HG03354 (cell line): ENCODE results near the gene TLE3.

ENCODE experiments used
- ATAC-seq: cut with Tn5 transposase; IDR thresholded peaks from one replicate; pipeline ENCODE4 v1.9.1; 2021; ENCODE audit warnings: mild to moderate bottlenecking; ENCODE audit not compliant: unreplicated experiment, poor library complexity, severe bottlenecking

TLE3 gene

DNA sequence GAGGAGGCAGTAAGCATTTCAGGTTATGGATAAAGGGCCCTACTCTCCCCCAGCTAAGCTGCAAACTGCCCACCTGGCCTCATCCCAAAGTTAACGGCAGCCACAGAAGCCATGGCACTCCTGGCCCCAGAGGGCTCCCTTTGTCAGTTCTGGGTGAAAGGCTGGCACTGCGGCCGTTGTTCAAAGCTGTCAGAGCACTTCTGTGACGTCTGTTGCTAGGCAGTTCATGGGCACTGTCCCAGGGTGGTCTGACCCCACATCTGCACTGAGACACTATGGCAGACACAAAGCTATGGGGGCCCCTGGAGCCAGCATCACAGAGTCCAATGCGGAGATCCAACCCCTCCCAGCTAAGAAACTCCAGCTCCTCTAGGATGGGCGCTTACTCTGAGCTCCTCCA is 30.0 kb downstream of the TLE3 start:
- ATAC-seq, result no peak

- no peak for ATAC-seq
Measured at GRCh38 chr15:70067011-70067410, 30.7 kb downstream of the TLE3 start.

- no peak for ATAC-seq
Measured at GRCh38 chr15:70066447-70066846, 31.3 kb downstream of the TLE3 start.

DNA sequence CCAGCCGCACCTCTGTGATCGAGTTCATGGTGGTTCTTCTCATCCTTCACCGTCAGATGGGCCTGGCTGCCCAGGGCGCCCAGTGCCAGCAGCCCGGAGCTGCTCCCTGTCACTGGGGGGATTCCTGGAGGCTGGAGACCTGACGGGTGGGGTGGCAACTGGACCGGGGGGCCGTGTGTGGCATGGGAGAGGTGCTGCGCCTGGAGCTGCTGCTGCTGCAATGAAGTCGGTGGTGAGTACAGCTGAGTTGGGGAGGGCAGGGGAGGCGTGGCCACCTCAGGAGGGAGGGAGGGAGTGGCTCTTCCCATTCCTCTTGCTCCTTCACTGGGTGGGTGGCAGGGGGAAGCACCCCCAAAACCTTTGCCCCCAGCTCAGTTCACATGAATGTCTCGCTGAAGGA is 31.7 kb downstream of the TLE3 start:
- ATAC-seq, result no peak

GRCh38 chr15:70065006-70065722 is 32.6 kb downstream of the TLE3 start:
- no peak for ATAC-seq

DNA sequence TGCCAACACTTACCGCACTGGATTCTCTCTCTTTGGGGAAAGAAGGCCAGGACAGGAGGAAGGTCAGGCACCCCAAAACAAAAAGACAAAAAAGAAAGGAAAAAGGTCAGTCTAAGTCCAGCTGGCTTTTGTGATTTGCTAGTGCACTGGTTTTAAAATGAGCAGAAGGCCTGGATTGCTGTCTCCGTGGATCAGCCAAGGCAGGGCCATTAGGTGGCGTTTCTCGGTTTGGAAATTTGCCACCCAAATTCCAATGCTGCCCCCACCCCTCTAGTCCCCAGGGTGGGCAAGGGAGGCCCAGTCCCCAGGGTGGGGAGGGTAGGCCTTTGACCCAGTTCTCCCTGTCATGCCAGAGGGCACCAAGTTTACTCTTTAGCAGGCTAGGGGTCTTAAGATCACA is 33.3 kb downstream of the TLE3 start:
- ATAC-seq, result no peak

DNA sequence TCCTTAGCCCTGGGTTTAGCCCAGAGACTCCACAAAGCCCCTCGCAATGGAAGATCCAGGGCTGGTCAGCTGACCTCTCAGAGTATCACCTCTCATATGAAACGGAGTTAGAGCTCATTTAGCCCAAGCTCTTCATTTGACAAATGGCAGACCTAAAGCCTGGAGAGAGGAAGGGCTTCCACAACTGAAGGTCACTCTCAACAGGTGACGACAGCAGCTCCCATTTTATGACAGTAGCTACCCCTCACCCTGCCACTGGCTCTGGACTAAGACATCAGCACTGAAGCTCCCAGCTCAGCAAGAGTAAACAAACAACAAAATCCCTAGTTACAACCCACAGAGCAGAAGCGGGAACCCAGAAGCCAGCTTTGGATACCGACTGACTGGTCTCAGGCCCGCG is 33.7 kb downstream of the TLE3 start:
- ATAC-seq, result no peak

- no peak for ATAC-seq
Measured at GRCh38 chr15:70063261-70063925, 34.3 kb downstream of the TLE3 start.

DNA sequence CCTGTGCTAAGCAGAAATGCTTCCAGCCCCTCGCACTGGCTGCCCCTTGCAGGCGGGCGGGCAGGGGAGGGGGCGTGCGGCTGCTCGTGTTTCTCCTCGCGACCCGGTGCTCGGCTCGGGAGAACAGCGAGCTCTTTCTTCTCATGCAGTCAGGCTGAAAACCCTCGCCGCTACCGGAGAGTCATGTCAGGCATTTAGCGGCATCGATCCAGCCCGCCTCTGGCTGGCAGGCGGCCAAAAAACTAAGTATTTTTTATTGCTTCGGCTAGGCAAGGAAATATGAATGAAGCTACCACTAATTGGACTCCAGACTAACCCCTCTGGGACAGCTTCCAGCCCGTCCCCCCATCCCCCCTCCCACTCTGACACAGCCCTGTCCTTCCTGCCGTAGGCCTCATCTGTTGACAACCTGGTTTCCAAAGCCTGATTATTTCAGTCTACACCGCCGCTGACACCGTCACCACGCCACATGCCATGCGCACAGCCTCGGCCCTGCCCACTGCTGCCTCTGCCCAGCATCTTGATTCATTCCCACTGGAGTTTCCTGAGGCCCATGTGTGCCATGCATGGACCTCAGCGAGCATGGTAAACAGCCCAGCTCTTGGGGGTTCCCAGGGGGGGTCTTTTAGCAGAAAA is 35.3 kb downstream of the TLE3 start:
- ATAC-seq, result no peak

GRCh38 chr15:70061696-70062270 is 35.9 kb downstream of the TLE3 start:
- no peak for ATAC-seq

DNA sequence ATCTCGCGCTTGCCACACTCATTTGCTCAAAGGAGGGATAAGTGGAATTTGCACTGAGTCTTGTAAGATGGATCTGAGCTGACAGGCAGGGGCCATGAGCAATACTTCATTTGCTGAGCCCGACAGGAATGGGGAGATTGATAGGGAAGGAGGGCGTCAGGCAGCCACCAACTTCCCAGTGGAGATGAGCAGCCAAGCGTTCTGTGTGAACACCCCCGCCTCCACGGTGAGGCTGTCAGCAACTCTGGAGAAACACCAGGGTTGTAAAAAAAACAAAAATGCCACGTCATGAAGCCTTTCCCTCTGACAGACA is 36.8 kb downstream of the TLE3 start:
- no peak for ATAC-seq

DNA sequence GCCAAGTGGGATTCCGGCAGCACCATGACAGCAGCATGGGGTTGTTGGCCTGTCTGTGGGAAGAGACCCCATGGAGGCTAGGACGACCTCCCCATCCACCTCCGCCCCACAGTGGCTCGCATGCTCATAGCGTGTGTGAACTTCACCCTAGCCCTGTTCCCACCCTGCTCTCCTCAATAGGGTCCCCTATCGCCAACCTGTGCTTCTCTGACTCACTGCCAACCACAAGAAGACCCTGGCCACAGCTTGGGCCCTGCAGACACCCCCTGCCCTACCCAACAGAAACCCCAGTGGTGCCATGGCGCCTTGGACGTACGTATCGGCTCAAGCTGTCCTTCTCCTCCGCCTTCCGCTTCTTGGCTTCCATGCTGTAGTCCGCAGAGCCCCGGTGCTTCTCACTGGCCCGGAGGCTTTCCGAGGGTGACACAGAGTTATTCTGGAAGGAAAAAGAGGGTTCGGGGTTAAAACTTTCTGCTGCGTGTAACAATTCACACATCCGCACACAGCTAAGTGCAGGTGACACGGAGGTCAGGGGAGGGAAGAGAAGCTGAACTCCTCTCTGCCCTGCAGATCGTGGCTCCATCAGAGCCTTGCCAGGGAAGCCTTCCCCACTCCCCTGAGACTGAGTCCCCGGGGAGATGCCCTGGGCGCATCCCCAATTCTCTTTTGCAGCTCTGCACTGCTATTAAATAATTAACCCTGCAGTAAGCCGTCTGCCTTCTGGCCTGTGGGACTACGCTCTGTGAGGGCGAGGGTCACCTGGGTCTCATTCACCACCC is 37.3 kb downstream of the TLE3 start:
- no peak for ATAC-seq

- ATAC-seq, result no peak
Measured at GRCh38 chr15:70059476-70060213, 38.1 kb downstream of the TLE3 start.

DNA sequence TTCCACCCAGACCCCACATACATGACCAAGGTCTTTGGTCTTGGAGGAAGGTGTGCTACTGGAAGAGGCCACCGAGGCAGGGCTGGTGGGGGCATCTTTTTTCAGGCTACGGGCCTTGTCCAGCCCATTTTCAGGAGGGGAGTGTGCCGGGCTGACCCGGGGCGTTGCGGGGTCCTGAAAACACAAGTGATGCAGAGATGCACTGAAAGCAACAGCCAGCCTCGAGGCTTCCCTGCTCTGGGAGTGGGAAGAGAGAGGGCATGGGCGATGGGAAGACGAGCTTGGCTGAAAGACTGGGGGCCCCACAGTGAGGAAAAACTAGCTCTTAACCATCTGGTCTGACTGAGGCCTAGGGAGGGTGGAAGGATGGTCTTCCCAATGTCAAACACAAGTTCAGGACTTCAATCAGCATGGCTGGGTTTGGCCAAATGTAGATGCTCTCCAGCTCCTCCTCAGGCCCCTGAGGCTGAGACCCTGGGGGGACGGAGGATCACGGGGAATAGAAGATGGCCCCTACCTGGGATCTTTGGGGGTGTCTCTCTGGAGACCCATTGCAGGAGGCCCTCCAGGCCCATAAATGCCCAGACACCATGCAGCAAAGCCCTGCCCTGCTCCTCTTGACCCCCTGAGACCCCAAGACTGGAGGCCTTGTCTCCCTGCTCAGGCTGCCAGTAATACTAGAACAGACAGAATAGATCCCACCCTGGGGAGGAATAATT is 38.9 kb downstream of the TLE3 start:
- ATAC-seq, result no peak

- no peak for ATAC-seq
Measured at GRCh38 chr15:70057931-70058641, 39.6 kb downstream of the TLE3 start.

DNA sequence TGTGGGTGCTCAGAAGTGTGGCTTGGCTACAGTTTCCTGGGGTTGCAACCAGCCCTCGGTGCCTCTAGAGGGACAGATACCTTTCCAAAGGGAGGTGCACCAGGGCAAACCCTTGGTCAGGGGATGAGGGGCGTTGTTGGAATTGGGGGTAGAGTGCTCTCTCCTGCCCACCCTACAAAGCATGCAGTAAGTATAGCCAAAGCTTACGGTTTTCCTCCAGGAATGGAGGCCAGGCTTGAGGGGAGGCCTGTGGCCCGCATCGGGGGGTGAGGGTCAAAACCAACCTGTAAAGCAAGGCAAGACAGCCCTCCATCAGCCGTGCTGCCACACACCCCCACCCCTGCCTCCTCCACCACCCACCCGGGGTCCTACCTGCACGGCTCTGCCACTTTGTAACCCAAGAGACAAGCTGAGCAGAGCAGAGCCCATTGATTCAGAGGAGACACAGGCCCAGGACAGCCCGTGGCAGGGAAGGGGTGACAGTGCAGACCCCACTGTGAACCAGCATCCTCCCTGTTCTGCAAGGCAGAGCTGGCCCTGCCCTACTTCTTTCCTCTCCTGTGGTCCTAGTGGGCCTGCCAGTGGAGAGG is 41.5 kb downstream of the TLE3 start:
- no peak for ATAC-seq

GRCh38 chr15:70055601-70056051 is 42.1 kb downstream of the TLE3 start:
- no peak for ATAC-seq

DNA sequence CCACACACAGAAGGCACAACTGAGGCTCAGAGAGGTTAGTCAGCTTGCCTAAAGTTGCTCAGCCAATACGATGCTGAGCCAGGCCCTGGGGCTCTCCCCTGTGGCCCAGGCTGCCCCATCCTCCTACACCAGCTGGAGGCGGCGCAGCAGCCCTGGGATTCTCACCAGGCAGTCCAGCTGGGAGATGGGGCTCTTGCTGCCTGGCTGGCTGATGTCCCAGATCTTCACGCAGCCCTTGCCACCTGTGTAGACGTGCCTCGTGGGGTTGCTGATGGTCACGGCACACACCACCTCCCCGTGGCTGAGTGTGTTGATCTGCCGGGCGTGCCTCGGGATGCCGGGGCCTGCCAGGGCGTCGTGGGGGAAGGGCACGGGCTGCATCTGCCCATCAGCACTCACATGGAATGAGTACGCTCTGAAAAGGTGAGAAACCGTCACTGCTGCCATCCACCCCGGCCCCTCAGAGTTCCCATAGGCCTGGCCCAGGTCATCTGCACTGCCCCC is 42.8 kb downstream of the TLE3 start:
- no peak for ATAC-seq
